ENCODE data around the gene ZNF530. TPM values are rescaled to one million over a fixed set of nuclear protein-coding genes. Genes with fewer than 3 reads are reported as not detected.

The ZNF530 gene
- total and polyA plus RNA-seq, 2 experiments from 2014 or later: 3.3 to 11.2 TPM

DNA sequence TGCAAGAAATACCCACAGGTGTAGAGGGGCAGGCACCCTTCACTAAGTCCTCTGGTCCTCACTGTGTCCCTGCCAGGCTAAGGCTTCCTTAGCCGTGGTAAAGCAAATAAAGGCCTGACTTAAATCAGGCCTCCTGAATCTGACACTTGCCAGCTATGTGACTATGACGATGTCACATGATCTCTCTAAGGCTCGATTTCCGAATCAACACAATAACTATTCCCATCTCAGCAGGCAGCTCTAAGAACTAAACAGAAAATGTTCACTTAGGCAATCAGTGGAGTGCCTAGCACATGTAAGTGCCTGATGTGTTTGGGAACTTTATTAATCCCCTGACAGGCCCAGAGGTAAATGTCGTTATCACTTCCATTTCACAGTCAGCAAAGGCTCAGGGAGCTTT is 42.0 kb upstream of the ZNF530 start (continued):
- TF ChIP-seq, protein P1, sequence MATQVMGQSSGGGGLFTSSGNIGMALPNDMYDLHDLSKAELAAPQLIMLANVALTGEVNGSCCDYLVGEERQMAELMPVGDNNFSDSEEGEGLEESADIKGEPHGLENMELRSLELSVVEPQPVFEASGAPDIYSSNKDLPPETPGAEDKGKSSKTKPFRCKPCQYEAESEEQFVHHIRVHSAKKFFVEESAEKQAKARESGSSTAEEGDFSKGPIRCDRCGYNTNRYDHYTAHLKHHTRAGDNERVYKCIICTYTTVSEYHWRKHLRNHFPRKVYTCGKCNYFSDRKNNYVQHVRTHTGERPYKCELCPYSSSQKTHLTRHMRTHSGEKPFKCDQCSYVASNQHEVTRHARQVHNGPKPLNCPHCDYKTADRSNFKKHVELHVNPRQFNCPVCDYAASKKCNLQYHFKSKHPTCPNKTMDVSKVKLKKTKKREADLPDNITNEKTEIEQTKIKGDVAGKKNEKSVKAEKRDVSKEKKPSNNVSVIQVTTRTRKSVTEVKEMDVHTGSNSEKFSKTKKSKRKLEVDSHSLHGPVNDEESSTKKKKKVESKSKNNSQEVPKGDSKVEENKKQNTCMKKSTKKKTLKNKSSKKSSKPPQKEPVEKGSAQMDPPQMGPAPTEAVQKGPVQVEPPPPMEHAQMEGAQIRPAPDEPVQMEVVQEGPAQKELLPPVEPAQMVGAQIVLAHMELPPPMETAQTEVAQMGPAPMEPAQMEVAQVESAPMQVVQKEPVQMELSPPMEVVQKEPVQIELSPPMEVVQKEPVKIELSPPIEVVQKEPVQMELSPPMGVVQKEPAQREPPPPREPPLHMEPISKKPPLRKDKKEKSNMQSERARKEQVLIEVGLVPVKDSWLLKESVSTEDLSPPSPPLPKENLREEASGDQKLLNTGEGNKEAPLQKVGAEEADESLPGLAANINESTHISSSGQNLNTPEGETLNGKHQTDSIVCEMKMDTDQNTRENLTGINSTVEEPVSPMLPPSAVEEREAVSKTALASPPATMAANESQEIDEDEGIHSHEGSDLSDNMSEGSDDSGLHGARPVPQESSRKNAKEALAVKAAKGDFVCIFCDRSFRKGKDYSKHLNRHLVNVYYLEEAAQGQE (IDR thresholded peaks at IDR 0.05; ENCODE audit: unreplicated experiment): no peak
- TF ChIP-seq ZNF331 (CRISPR knock-in tag; IDR thresholded peaks at IDR 0.05; ENCODE audit: low read depth): no peak

DNA sequence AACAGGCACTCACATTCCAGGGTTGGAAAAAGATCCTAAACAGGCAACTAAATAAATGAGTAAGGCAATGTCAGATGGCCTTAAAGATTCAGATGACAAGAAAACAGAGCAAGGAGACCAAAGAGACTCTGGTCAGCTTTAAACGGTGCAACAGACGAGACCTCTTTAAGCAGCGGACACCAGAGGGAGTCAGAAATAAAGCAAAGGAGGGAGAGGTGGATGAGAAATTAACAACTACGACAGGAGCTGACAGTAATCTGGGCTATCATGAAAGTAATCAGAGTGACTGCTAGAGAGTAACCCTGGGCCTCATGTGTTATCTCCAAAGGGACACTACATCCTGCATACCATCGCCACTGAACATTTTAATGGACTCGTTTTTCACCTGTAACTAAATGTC is 41.2 kb upstream of the ZNF530 start:
- no peak for TF ChIP-seq STAT1 (IDR thresholded peaks at IDR 0.05; ENCODE audit: unreplicated experiment)
- TF ChIP-seq, protein P2, sequence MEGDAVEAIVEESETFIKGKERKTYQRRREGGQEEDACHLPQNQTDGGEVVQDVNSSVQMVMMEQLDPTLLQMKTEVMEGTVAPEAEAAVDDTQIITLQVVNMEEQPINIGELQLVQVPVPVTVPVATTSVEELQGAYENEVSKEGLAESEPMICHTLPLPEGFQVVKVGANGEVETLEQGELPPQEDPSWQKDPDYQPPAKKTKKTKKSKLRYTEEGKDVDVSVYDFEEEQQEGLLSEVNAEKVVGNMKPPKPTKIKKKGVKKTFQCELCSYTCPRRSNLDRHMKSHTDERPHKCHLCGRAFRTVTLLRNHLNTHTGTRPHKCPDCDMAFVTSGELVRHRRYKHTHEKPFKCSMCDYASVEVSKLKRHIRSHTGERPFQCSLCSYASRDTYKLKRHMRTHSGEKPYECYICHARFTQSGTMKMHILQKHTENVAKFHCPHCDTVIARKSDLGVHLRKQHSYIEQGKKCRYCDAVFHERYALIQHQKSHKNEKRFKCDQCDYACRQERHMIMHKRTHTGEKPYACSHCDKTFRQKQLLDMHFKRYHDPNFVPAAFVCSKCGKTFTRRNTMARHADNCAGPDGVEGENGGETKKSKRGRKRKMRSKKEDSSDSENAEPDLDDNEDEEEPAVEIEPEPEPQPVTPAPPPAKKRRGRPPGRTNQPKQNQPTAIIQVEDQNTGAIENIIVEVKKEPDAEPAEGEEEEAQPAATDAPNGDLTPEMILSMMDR (conservative IDR thresholded peaks at IDR 0.05; ENCODE audit: low read depth in 2 of 2): peak; percentile 7 to 43; a peak in 2 of 4 replicates
- Histone ChIP-seq H3F3A (replicated peaks; ENCODE audit: low read depth) (no peaks in the 10 kb centered on the region), H3K9me2 (ENCODE audit: insufficient read depth) (peaks cover 8% of the 10 kb centered on the region; the same call in 1 of the 2 replicates), H3K4me3 (peak overlapping the region; percentile 96), H4K20me1 (replicated peaks; ENCODE audit: insufficient read depth) (peaks cover 12% of the 10 kb centered on the region), H3K79me2 (replicated peaks; ENCODE audit: insufficient read depth) (peaks cover 22% of the 10 kb centered on the region), H3K27ac (ENCODE audit: low read depth) (no peak overlapping the region), H3K4me1 (ENCODE audit: insufficient read depth) (peaks cover 6% of the 10 kb centered on the region), H2AFZ (0 out of 2 replicates have a peak overlapping the region, but pooled peaks have one; percentile 93), H3K4me2 (peak overlapping the region; percentile 96), H3K27me3 (ENCODE audit: insufficient read depth) (no peaks in the 10 kb centered on the region), H3K36me3 (ENCODE audit: insufficient read depth) (peaks cover 21% of the 10 kb centered on the region; the same call in 1 of the 2 replicates)
- Mint-ChIP-seq H3K4me3 (peak overlapping the region; percentile 99), H3K36me3 (ENCODE audit: low read depth) (peaks cover 51% of the 10 kb centered on the region), H3K4me1 (peaks cover 11% of the 10 kb centered on the region), H3K27ac (no peak overlapping the region), H3K9me3 (peaks cover 39% of the 10 kb centered on the region), H3K27me3 (ENCODE audit: insufficient read depth, low read depth, poor library complexity) (peaks cover 2% of the 10 kb centered on the region)
- no peak for ATAC-seq
- DNase-seq (ENCODE audit: low spot score): peak; percentile 15

DNA sequence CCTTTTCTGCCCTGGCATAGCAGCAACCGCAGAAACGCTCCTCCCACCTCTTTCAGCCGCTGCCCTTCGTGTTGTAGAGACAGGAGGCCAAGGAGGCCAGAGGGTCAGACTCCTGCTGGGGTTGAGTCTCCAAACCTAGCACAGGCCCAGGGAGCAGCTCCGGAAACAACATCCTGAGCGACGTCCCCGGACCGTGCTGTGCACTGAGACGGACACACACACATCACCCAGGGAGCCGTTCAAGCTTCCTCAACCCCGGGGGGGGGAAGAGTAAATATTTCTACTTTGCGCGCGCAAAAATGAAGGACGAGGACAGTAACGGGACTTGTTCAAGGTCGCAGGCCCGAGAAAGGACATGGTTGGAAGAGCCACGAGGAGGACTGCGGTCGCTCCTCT is 40.7 kb upstream of the ZNF530 start:
- Histone ChIP-seq H3K27me3 (ENCODE audit: insufficient read depth) (no peaks in the 10 kb centered on the region), H3F3A (replicated peaks; ENCODE audit: low read depth) (no peaks in the 10 kb centered on the region), H3K27ac (ENCODE audit: low read depth) (no peak overlapping the region), H3K9me2 (ENCODE audit: insufficient read depth) (peaks cover 8% of the 10 kb centered on the region; the same call in 1 of the 2 replicates), H3K4me2 (peak overlapping the region; percentile 96), H3K36me3 (ENCODE audit: insufficient read depth) (peaks cover 19% of the 10 kb centered on the region; the same call in 1 of the 2 replicates), H3K4me1 (ENCODE audit: insufficient read depth) (peaks cover 6% of the 10 kb centered on the region), H3K79me2 (replicated peaks; ENCODE audit: insufficient read depth) (peaks cover 22% of the 10 kb centered on the region), H2AFZ (peak overlapping the region; percentile 93), H3K4me3 (peak overlapping the region; percentile 96), H4K20me1 (replicated peaks; ENCODE audit: insufficient read depth) (peaks cover 9% of the 10 kb centered on the region)
- H3K9me3 Mint-ChIP-seq: peaks cover 44% of the 10 kb centered on the region
- H3K4me1 Mint-ChIP-seq: peaks cover 11% of the 10 kb centered on the region
- H3K4me3 Mint-ChIP-seq: peak overlapping the region; percentile 99
- DNase-seq (ENCODE audit: low spot score) (peak; percentile 55), ATAC-seq (peak; percentile 68)
- H3K27me3 Mint-ChIP-seq (ENCODE audit: insufficient read depth, low read depth, poor library complexity): no peaks in the 10 kb centered on the region
- H3K27ac Mint-ChIP-seq: peak overlapping the region; percentile 93
- TF ChIP-seq, protein P3, sequence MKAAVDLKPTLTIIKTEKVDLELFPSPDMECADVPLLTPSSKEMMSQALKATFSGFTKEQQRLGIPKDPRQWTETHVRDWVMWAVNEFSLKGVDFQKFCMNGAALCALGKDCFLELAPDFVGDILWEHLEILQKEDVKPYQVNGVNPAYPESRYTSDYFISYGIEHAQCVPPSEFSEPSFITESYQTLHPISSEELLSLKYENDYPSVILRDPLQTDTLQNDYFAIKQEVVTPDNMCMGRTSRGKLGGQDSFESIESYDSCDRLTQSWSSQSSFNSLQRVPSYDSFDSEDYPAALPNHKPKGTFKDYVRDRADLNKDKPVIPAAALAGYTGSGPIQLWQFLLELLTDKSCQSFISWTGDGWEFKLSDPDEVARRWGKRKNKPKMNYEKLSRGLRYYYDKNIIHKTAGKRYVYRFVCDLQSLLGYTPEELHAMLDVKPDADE (IDR thresholded peaks at IDR 0.05): no peak
- no peak for TF ChIP-seq CREB1 (CRISPR knock-in tag; IDR thresholded peaks at IDR 0.05; ENCODE audit: low read depth)
- TF ChIP-seq ZNF114 (CRISPR knock-in tag; IDR thresholded peaks at IDR 0.05): no peak
- TF ChIP-seq EZH2 (IDR thresholded peaks at IDR 0.05; ENCODE audit: low read depth, unreplicated experiment): no peak
- no peak for TF ChIP-seq EZH2phosphoT487 (IDR thresholded peaks at IDR 0.05; ENCODE audit: unreplicated experiment)
- TF ChIP-seq POLR2AphosphoS5 (IDR thresholded peaks at IDR 0.05; ENCODE audit: low read depth): no peak
- no peak for TF ChIP-seq STAT1 (IDR thresholded peaks at IDR 0.05; ENCODE audit: unreplicated experiment)
- TF ChIP-seq ZNF331 (CRISPR knock-in tag; IDR thresholded peaks at IDR 0.05; ENCODE audit: low read depth): no peak
- H3K36me3 Mint-ChIP-seq (ENCODE audit: low read depth): peaks cover 49% of the 10 kb centered on the region

All from GM23338 (cell line).